ENCODE measurements around the gene GABBR2. TPM values are rescaled to one million over a fixed set of nuclear protein-coding genes. Genes with fewer than 3 reads are reported as not detected.
"Not testable (repeated sequence)": the region's sequence is repeated elsewhere in the genome, so short reads cannot be mapped to it uniquely, and the experiment has no call there.

Gene GABBR2
- total RNA-seq, 4 donors from 2014 or later = 0.32 to 1.7 TPM; not detected in 2

- Histone ChIP-seq H3K4me3 (no peak overlapping the region), H3K27me3 (no peaks in the 10 kb centered on the region), H3K9me3 (peaks cover 7% of the 10 kb centered on the region), H3K4me1 (no peaks in the 10 kb centered on the region), H3K36me3 (no peaks in the 10 kb centered on the region), H3K27ac (no peak overlapping the region)
- WGBS = 63% methylated on average over 5 of the region's 5 CpGs
- TF ChIP-seq POLR2A (IDR thresholded peaks at IDR 0.05) (no peak), CTCF (IDR thresholded peaks at IDR 0.05) (no peak), POLR2AphosphoS5 (IDR thresholded peaks at IDR 0.05) (no peak), EP300 (IDR thresholded peaks at IDR 0.05) (no peak)
- DNase-seq (ENCODE audit: low spot score in 2 of 2) = no peak
These were observed 242.9 kb downstream of the GABBR2 start for GRCh38 chr9:98465799-98466198.

- H3K27me3 ChIP-seq; H3K27ac ChIP-seq; H3K36me3 ChIP-seq; DNase-seq (ENCODE audit: low spot score in 2 of 2); H3K4me3 ChIP-seq; H3K4me1 ChIP-seq: not testable (repeated sequence)
- 97% methylated on average over 8 of the region's 30 CpGs for WGBS
- peaks cover 17% of the 10 kb centered on the region for H3K9me3 ChIP-seq
These were observed 244.5 kb downstream of the GABBR2 start for GRCh38 chr9:98464156-98464690.

- Histone ChIP-seq H3K36me3 (no peaks in the 10 kb centered on the region), H3K9me3 (peaks cover 23% of the 10 kb centered on the region), H3K27me3 (peaks cover 17% of the 10 kb centered on the region), H3K4me3 (no peak overlapping the region), H3K4me1 (no peaks in the 10 kb centered on the region), H3K27ac (no peak overlapping the region)
- WGBS = 91% methylated on average over 2 of the region's 2 CpGs
- DNase-seq (ENCODE audit: low spot score in 2 of 2) = no peak
- TF ChIP-seq POLR2A (IDR thresholded peaks at IDR 0.05) = no peak
- no peak for TF ChIP-seq CTCF (IDR thresholded peaks at IDR 0.05)
- no peak for TF ChIP-seq POLR2AphosphoS5 (IDR thresholded peaks at IDR 0.05)
- no peak for TF ChIP-seq EP300 (IDR thresholded peaks at IDR 0.05)
These were observed 246.4 kb downstream of the GABBR2 start for GRCh38 chr9:98462310-98462709.

GRCh38 chr9:98460704-98461103 is 248.0 kb downstream of the GABBR2 start:
- H3K27me3 ChIP-seq = peaks cover 24% of the 10 kb centered on the region
- H3K36me3 ChIP-seq = no peaks in the 10 kb centered on the region
- peaks cover 23% of the 10 kb centered on the region for H3K9me3 ChIP-seq
- TF ChIP-seq POLR2AphosphoS5 (IDR thresholded peaks at IDR 0.05) = no peak
- TF ChIP-seq POLR2A (IDR thresholded peaks at IDR 0.05) = no peak
- no peak for TF ChIP-seq CTCF (IDR thresholded peaks at IDR 0.05)
- TF ChIP-seq EP300 (IDR thresholded peaks at IDR 0.05) = no peak
- no peak overlapping the region for H3K4me3 ChIP-seq
- DNase-seq (ENCODE audit: low spot score in 2 of 2) = no peak
- H3K4me1 ChIP-seq = peaks cover 6% of the 10 kb centered on the region
- no peak overlapping the region for H3K27ac ChIP-seq

- H3K9me3 ChIP-seq = peaks cover 23% of the 10 kb centered on the region
- H3K36me3 ChIP-seq = no peaks in the 10 kb centered on the region
- 46% methylated on average over 9 of the region's 9 CpGs for WGBS
- no peak overlapping the region for H3K4me3 ChIP-seq
- peaks cover 8% of the 10 kb centered on the region for H3K4me1 ChIP-seq
- peaks cover 26% of the 10 kb centered on the region for H3K27me3 ChIP-seq
- no peak for DNase-seq (ENCODE audit: low spot score in 2 of 2)
- TF ChIP-seq CTCF (IDR thresholded peaks at IDR 0.05) (no peak), POLR2A (IDR thresholded peaks at IDR 0.05) (no peak), POLR2AphosphoS5 (IDR thresholded peaks at IDR 0.05) (no peak), EP300 (IDR thresholded peaks at IDR 0.05) (no peak)
- H3K27ac ChIP-seq = no peak overlapping the region
These were observed 250.9 kb downstream of the GABBR2 start for GRCh38 chr9:98457726-98458370.

Data from suprapubic skin (tissue), 4 donors.